Activated naive CD8-positive, alpha-beta T cell (primary cell): ENCODE measurements around the gene SCNN1A.

Source experiments
- H3K27ac Mint-ChIP-seq: one replicate; pipeline ENCODE4 v1.8.0; 2021; ENCODE audit warnings: mixed read lengths
- H3K27me3 Mint-ChIP-seq: one replicate; pipeline ENCODE4 v1.8.0; 2021; ENCODE audit warnings: mixed read lengths
- H3K36me3 Mint-ChIP-seq: one replicate; pipeline ENCODE4 v1.8.0; 2021; ENCODE audit warnings: mixed read lengths
- H3K4me1 Mint-ChIP-seq: one replicate; pipeline ENCODE4 v1.8.0; 2021; ENCODE audit warnings: low read depth, mixed read lengths
- H3K4me3 Mint-ChIP-seq: one replicate; pipeline ENCODE4 v1.8.0; 2021; ENCODE audit warnings: mild to moderate bottlenecking, mixed read lengths
- H3K9me3 Mint-ChIP-seq: one replicate; pipeline ENCODE4 v1.8.0; 2021; ENCODE audit warnings: low read depth, mixed read lengths

Gene SCNN1A

GRCh38 chr12:6328945-6329702 lies 46.2 kb downstream of the SCNN1A start:
- H3K4me1 Mint-ChIP-seq = peaks cover 49% of the 10 kb centered on the region
- H3K4me3 Mint-ChIP-seq = no peak overlapping the region
- no peaks in the 10 kb centered on the region for H3K27me3 Mint-ChIP-seq
- no peaks in the 10 kb centered on the region for H3K9me3 Mint-ChIP-seq
- H3K36me3 Mint-ChIP-seq = peaks cover 9% of the 10 kb centered on the region
- no peak overlapping the region for H3K27ac Mint-ChIP-seq

- Mint-ChIP-seq H3K4me3 (no peak overlapping the region), H3K27ac (peak overlapping the region; percentile 34), H3K36me3 (peaks cover 9% of the 10 kb centered on the region), H3K27me3 (no peaks in the 10 kb centered on the region), H3K9me3 (no peaks in the 10 kb centered on the region), H3K4me1 (peaks cover 49% of the 10 kb centered on the region)
Observed at GRCh38 chr12:6328045-6328779, 47.2 kb downstream of the SCNN1A start.

DNA sequence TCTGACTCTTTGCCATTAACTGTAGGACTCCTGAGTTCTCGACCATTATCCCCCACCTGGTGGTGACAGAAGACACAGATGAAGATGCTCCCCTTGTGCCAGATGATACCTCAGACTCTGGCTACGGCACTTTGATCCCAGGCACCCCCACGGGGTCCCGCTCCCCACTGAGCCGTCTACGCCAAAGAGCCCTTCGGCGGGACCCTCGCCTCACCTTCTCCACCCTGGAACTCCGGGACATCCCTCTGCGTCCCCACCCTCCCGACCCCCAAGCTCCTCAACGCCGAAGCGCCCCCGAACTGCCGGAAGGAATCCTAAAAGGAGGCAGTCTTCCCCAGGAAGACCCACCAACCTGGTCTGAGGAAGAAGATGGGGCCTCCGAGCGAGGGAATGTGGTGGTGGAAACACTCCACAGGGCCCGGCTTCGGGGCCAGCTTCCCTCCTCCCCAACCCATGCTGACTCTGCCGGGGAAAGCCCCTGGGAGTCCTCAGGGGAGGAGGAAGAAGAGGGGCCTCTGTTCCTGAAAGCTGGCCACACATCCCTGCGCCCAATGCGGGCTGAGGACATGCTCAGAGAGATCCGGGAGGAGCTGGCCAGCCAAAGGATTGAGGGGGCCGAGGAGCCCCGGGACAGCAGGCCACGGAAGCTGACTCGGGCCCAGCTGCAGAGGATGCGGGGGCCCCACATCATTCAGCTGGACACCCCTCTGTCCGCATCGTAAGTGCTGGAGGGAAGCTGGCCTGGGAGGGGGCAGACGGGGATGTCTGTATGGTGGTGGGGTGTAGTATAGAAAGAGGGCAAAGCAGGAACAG lies 47.9 kb downstream of the SCNN1A start:
- no peaks in the 10 kb centered on the region for H3K9me3 Mint-ChIP-seq
- H3K27ac Mint-ChIP-seq = peak overlapping the region; percentile 10
- peaks cover 49% of the 10 kb centered on the region for H3K4me1 Mint-ChIP-seq
- no peaks in the 10 kb centered on the region for H3K27me3 Mint-ChIP-seq
- H3K36me3 Mint-ChIP-seq = peaks cover 3% of the 10 kb centered on the region
- H3K4me3 Mint-ChIP-seq = no peak overlapping the region

- Mint-ChIP-seq H3K9me3 (no peaks in the 10 kb centered on the region), H3K4me1 (peaks cover 53% of the 10 kb centered on the region), H3K4me3 (no peak overlapping the region), H3K36me3 (peaks cover 3% of the 10 kb centered on the region), H3K27ac (peak overlapping the region; percentile 84), H3K27me3 (no peaks in the 10 kb centered on the region)
Observed at GRCh38 chr12:6326316-6327228, 48.8 kb downstream of the SCNN1A start.

GRCh38 chr12:6324936-6325750 lies 50.2 kb downstream of the SCNN1A start:
- H3K27ac Mint-ChIP-seq = peak overlapping the region; percentile 87
- H3K4me3 Mint-ChIP-seq = no peak overlapping the region
- no peaks in the 10 kb centered on the region for H3K36me3 Mint-ChIP-seq
- no peaks in the 10 kb centered on the region for H3K27me3 Mint-ChIP-seq
- H3K9me3 Mint-ChIP-seq = no peaks in the 10 kb centered on the region
- peaks cover 57% of the 10 kb centered on the region for H3K4me1 Mint-ChIP-seq

DNA sequence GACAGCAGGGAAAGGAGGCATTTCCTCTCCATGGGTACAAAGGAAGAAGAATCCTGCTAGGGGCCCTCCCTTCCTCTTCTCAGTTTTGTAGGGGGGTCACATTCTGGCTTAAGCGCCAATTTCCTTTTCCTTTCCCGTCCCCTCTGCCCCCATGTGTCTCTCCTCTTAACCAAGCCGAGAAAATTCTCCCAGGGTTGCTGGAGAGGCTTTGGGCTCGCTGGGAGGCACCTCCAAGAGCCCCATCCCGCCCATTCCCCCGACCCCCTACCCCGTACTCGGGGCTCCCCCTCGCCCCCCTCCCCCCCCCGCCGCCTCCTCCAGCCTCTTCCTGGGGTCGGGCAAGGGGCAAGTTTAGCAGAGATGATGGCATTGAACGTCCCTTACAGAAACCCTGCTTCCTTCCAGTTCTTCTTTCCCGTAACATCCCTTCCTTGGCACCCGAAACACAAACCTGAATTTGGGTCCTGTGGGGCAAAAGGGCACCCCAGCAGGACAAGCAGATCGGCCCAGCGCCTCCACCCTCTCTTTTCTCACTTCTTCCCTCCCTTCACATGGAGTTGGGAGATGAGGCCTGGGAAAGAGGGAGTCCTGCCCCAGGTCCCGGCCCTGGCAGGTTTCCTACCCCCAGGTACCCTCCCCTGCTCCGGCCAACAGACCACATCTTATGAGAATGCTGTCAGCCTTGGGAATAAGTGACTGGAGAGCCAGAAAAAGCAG lies 51.2 kb downstream of the SCNN1A start:
- peak overlapping the region; percentile 96 for H3K27ac Mint-ChIP-seq
- H3K9me3 Mint-ChIP-seq = no peaks in the 10 kb centered on the region
- no peaks in the 10 kb centered on the region for H3K36me3 Mint-ChIP-seq
- peaks cover 62% of the 10 kb centered on the region for H3K4me1 Mint-ChIP-seq
- peak overlapping the region; percentile 79 for H3K4me3 Mint-ChIP-seq
- H3K27me3 Mint-ChIP-seq = no peaks in the 10 kb centered on the region

DNA sequence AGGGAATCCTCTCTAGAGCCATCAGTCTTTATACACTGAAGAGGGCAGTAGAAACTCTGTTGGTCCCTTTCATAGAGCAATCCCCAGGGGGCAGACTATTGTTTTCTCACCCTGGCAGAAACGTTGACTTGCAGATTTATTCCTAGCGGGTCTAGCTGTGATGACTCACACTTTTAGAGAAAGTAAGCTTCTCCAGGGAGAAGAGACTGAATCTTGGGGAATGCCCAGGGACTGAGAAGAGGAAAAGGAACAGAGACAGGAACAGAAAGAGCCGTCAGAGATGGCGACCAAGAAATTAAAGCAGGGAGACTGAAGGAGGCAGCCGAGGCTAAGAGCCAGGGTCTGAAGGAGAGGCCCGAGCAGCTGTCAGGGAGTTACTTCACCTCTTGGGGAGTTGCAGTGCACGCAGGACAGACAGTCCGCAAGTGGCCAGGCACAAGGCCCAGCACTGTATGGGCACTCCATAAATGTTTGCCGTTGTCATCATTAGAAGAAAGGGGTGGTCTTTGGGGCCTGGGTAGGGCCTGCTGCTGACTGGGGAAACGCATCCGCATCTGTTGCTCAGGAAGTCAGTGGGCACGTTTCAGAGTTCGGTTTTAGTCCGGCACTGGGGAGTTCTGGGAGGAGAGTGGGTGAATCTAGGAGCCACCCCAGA lies 51.9 kb downstream of the SCNN1A start:
- peak overlapping the region; percentile 96 for H3K27ac Mint-ChIP-seq
- no peaks in the 10 kb centered on the region for H3K9me3 Mint-ChIP-seq
- peaks cover 66% of the 10 kb centered on the region for H3K4me1 Mint-ChIP-seq
- H3K4me3 Mint-ChIP-seq = peak overlapping the region; percentile 79
- H3K27me3 Mint-ChIP-seq = no peaks in the 10 kb centered on the region
- H3K36me3 Mint-ChIP-seq = no peaks in the 10 kb centered on the region

- H3K27ac Mint-ChIP-seq = peak overlapping the region; percentile 96
- no peaks in the 10 kb centered on the region for H3K27me3 Mint-ChIP-seq
- peaks cover 71% of the 10 kb centered on the region for H3K4me1 Mint-ChIP-seq
- no peaks in the 10 kb centered on the region for H3K36me3 Mint-ChIP-seq
- H3K4me3 Mint-ChIP-seq = peak overlapping the region; percentile 79
- no peaks in the 10 kb centered on the region for H3K9me3 Mint-ChIP-seq
Observed at GRCh38 chr12:6322969-6323339, 52.4 kb downstream of the SCNN1A start.

- peak overlapping the region; percentile 96 for H3K27ac Mint-ChIP-seq
- H3K4me1 Mint-ChIP-seq = peaks cover 75% of the 10 kb centered on the region
- no peak overlapping the region for H3K4me3 Mint-ChIP-seq
- H3K36me3 Mint-ChIP-seq = no peaks in the 10 kb centered on the region
- no peaks in the 10 kb centered on the region for H3K27me3 Mint-ChIP-seq
- no peaks in the 10 kb centered on the region for H3K9me3 Mint-ChIP-seq
Observed at GRCh38 chr12:6322352-6322751, 53.0 kb downstream of the SCNN1A start.

DNA sequence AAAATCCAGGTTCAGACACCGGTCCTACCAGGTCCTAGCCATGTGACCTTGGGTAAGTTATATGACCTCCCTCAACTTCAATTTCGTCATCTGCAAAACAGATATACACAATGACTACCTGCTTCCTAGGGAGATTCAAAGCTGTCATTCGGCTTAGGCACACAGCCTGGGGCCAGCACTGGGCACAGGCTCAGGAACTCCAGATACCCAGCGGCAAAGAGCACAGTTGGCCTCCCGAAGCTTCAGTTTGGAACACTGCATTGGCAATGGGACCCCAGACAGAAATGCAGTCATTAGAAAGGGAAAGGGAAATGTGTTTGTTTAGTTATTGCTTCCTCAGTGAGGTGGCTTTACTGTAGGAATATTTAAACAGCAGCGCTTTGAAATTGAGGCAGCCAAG lies 53.5 kb downstream of the SCNN1A start:
- H3K27ac Mint-ChIP-seq = peak overlapping the region; percentile 96
- H3K4me1 Mint-ChIP-seq = peaks cover 73% of the 10 kb centered on the region

GRCh38 chr12:6319446-6319845 lies 55.9 kb downstream of the SCNN1A start:
- H3K27ac Mint-ChIP-seq = no peak overlapping the region
- no peaks in the 10 kb centered on the region for H3K9me3 Mint-ChIP-seq
- H3K4me3 Mint-ChIP-seq = no peak overlapping the region
- H3K36me3 Mint-ChIP-seq = no peaks in the 10 kb centered on the region
- no peaks in the 10 kb centered on the region for H3K27me3 Mint-ChIP-seq
- peaks cover 53% of the 10 kb centered on the region for H3K4me1 Mint-ChIP-seq

More for the DNA sequence above, 53.5 kb downstream of the SCNN1A start:
- H3K36me3 Mint-ChIP-seq = no peaks in the 10 kb centered on the region
- no peaks in the 10 kb centered on the region for H3K9me3 Mint-ChIP-seq
- peak overlapping the region; percentile 13 for H3K4me3 Mint-ChIP-seq
- no peaks in the 10 kb centered on the region for H3K27me3 Mint-ChIP-seq

DNA sequence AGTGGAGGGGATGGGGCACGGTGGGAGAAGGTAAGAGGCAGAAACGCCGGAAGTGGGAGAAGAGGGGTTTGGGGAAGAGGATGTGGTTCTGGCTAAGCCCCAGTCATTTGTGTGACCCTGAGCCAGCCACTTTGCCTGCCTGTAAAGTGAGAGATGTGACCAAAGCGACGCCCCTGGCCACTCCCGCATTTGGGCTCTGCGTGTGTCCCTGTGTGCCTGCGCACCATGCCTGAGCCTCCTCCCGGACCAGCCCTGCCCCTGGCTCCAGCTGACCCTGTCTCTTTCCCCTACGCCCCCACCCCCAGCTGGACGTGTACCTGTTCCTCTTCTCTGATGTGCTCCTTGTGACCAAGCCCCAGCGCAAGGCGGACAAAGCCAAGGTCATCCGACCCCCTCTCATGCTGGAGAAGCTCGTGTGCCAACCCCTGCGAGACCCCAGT lies 56.9 kb downstream of the SCNN1A start:
- Mint-ChIP-seq H3K27me3 (no peaks in the 10 kb centered on the region), H3K4me3 (peak overlapping the region; percentile 46), H3K4me1 (peaks cover 44% of the 10 kb centered on the region), H3K9me3 (no peaks in the 10 kb centered on the region), H3K36me3 (no peaks in the 10 kb centered on the region), H3K27ac (no peak overlapping the region)
